ENCODE results near the gene AKAP6. TPM values are rescaled to one million over a fixed set of nuclear protein-coding genes. Genes with fewer than 3 reads are reported as not detected.

The AKAP6 gene
- total and polyA plus RNA-seq, 2 of the 8 experiments (the other 6 are each of a cell fraction or from before 2014, with no cell fraction given) = 0.09 to 0.89 TPM

- Histone ChIP-seq H3K9ac (replicated peaks in 1 of 4; ENCODE audit: extremely low read depth in 1 of 4, low read depth in 3 of 4, low read length in 3 of 4) (no peak overlapping the region), H3K4me1 (replicated peaks in 1 of 4; ENCODE audit: control insufficient read depth in 3 of 4, insufficient read depth in 4 of 4, low read length in 3 of 4) (peaks cover 2 to 13% (median 6%) of the 10 kb centered on the region in 4 experiments; a peak in 4 of 7 replicates), H3K36me3 (ENCODE audit: control insufficient read depth in 2 of 4, insufficient read depth in 4 of 4, low read length in 3 of 4) (no peaks in the 10 kb centered on the region), H2BK12ac (ENCODE audit: low read depth, low read length) (no peak overlapping the region), H3K4me2 (ENCODE audit: insufficient read depth in 1 of 2, low read depth in 2 of 2, low read length in 2 of 2) (no peak overlapping the region), H3K4ac (replicated peaks; ENCODE audit: insufficient read length, low read depth, low read length) (no peak overlapping the region), H3K18ac (ENCODE audit: extremely low read depth, low read length) (no peak overlapping the region), H3K23ac (ENCODE audit: insufficient read length) (no peak overlapping the region), H3K27ac (ENCODE audit: low read depth, low read length) (no peak overlapping the region), H3K14ac (ENCODE audit: insufficient read length) (no peak overlapping the region), H2BK5ac (ENCODE audit: low read depth, low read length) (no peak overlapping the region), H2BK120ac (replicated peaks; ENCODE audit: low read depth, low read length) (no peak overlapping the region), H3K79me1 (ENCODE audit: low read depth, low read length) (no peaks in the 10 kb centered on the region), H2BK20ac (ENCODE audit: low read length) (no peak overlapping the region), H3K23me2 (ENCODE audit: low read depth, low read length) (no peaks in the 10 kb centered on the region), H3K27me3 (replicated peaks in 1 of 4; ENCODE audit: control insufficient read depth in 3 of 4, extremely low read depth in 1 of 4, insufficient read depth in 3 of 4, low read length in 3 of 4) (no peaks in the 10 kb centered on the region), H2AK5ac (ENCODE audit: low read depth, low read length) (no peak overlapping the region), H2AFZ (ENCODE audit: low read length) (peak overlapping the region; percentile 56; the same call in 1 of the 2 replicates), H3K4me3 (ENCODE audit: extremely low read depth in 1 of 4, insufficient read depth in 2 of 4, low read depth in 3 of 4, low read length in 4 of 4) (no peak overlapping the region), H4K5ac (ENCODE audit: insufficient read length, low read depth, low read length) (no peak overlapping the region), H3K79me2 (ENCODE audit: control insufficient read depth in 1 of 2, insufficient read depth in 2 of 2, low read length in 2 of 2) (no peaks in the 10 kb centered on the region), H4K20me1 (replicated peaks in 1 of 2; ENCODE audit: control insufficient read depth in 1 of 2, insufficient read depth in 2 of 2, low read length in 2 of 2) (no peaks in the 10 kb centered on the region), H3K56ac (replicated peaks; ENCODE audit: insufficient read length, low read depth, low read length) (no peak overlapping the region), H4K8ac (ENCODE audit: extremely low read depth, insufficient read depth, low read length) (no peak overlapping the region), H3K9me3 (ENCODE audit: insufficient read depth in 2 of 2, low read depth in 1 of 2, low read length in 1 of 2) (peaks cover 4 to 6% of the 10 kb centered on the region in 2 experiments; a peak in 2 of 4 replicates), H2BK15ac (ENCODE audit: low read length) (no peak overlapping the region), H4K91ac (replicated peaks; ENCODE audit: insufficient read length, low read length) (no peak overlapping the region)
- POLR2A ChIA-PET (ENCODE audit: partially characterized antibody) = no interaction called here
- 82% methylated on average over 2 of the region's 2 CpGs; no CpG with 5 or more reads in 1 of the 2 experiments for WGBS, 2 experiments (ENCODE audit: extremely low coverage in 1 of 2, insufficient coverage in 1 of 2, insufficient read length in 1 of 2, insufficient replicate concordance in 2 of 2, low coverage in 1 of 2, low lambda C conversion rate in 2 of 2, missing lambda C conversion rate in 1 of 2)
- DNase-seq (ENCODE audit: low read depth in 1 of 2, low spot score in 2 of 2) = no peak
- no peak for FAIRE-seq
- CTCF ChIA-PET (ENCODE audit: partially characterized antibody) = interaction anchor here (0.9 to 1.6 kb wide), 2 partner anchors 56 to 221 kb away, joined by 4 to 5 read pairs; no protein-coding TSS in a partner anchor
- no peak for TF ChIP-seq GTF2F1 (IDR thresholded peaks at IDR 0.05; ENCODE audit: borderline replicate concordance, low read depth, low read length)
Observed at GRCh38 chr14:32809255-32809654, 480.2 kb downstream of the AKAP6 start.
